Left ventricle myocardium inferior (tissue), 1 donor: ENCODE results near the gene NR1H3. TPM values are rescaled to one million over a fixed set of nuclear protein-coding genes. Genes with fewer than 3 reads are reported as not detected.

Experiments
- DNase-seq: peaks from one replicate; pipeline ENCODE4 v3.0.0-alpha.2; 2020
- H3K27ac ChIP-seq: fragments of 200-600 bp; replicated peaks from 2 replicates; pipeline ENCODE4 v1.8.0; 2021
- H3K27me3 ChIP-seq: fragments of 200-600 bp; 2 replicates; pipeline ENCODE4 v1.8.0; 2021; ENCODE audit warnings: low read depth
- H3K36me3 ChIP-seq: fragments of 200-600 bp; 2 replicates; pipeline ENCODE4 v1.8.0; 2021
- H3K4me1 ChIP-seq: fragments of 200-600 bp; 2 replicates; pipeline ENCODE4 v1.8.0; 2021
- H3K4me3 ChIP-seq: fragments of 200-600 bp; 2 replicates; pipeline ENCODE4 v1.8.0; 2021; ENCODE audit warnings: mild to moderate bottlenecking, moderate library complexity
- H3K9me3 ChIP-seq: fragments of 200-600 bp; replicated peaks from 2 replicates; pipeline ENCODE4 v1.8.0; 2021
- intact Hi-C: fragments of 100-400 bp; cut with micrococcal nuclease; formaldehyde crosslinking; loops from one replicate; pipeline ENCODE4 v1.11.0; 2022
- total RNA-seq: library from RNA; stranded (reverse); fragmentation: NEBNext Ultra II Directional; extraction: Animal tissue kit (Norgen Biotek cat#: 25700); gene quantifications from one replicate; pipeline ENCODE4 v1.2.1, GENCODE V29; 2021
- TF ChIP-seq, protein P1 (sequence below): fragments of 200-600 bp; IDR thresholded peaks from 2 replicates; pipeline ENCODE4 v1.8.0; 2021; ENCODE audit warnings: antibody characterized with exemption, mild to moderate bottlenecking, borderline replicate concordance
- donor health status: DM: no; HTN: yes; CAD: no; lungs with severe emphysema.

The NR1H3 gene
- total RNA-seq, 1 donor from 2014 or later = 11.7 TPM

DNA sequence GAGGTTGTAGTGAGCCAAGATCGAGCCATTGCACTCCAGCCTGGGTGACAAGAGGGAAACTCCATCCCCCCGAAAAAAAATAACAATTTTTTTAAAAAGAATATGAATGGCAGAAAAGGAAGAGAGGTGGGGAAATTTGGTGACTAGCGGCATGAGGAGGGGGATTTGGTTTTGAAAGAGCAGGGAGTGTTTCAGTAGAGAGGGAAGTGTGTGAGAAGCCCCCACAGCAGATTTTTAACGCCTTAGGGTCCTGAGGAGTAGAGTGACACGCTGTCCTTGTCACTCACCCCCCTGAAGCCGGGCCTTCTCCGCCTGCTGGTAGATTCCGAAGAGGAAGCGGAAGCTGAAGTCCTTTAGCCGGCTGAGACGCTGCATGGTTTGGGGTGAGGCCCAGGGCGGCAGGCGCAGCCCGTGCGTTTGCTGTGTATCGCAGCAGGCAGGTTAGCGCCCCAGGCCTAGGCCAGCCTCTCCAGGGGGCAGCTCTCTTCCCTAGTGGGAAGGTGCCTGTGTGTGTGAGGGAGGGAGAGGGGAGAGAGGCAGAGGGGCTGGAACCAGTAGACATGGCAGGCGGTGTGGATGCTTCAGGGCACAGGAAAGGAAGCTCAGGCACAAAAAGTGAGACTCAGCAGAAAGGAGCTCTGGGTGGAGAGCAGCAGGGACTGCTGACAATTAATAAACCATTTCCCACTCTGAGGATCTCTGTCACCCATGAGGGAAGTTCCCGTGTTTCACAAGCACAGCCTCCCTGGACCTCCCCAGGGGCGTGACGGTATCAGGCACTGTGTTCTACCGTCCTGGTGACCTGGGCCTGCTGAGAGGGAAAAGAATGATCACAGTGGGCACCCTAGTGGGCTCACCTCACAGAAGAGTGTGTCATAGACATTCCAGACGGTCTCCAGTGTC, 13.1 kb upstream of the NR1H3 start:
- intact Hi-C loops = no loop called here
- Histone ChIP-seq H3K36me3 (peaks cover 74% of the 10 kb centered on the region), H3K4me1 (peaks cover 43% of the 10 kb centered on the region), H3K27ac (no peak overlapping the region), H3K27me3 (no peaks in the 10 kb centered on the region), H3K4me3 (no peak overlapping the region), H3K9me3 (no peaks in the 10 kb centered on the region)
- no peak for DNase-seq
- TF ChIP-seq, protein P1, sequence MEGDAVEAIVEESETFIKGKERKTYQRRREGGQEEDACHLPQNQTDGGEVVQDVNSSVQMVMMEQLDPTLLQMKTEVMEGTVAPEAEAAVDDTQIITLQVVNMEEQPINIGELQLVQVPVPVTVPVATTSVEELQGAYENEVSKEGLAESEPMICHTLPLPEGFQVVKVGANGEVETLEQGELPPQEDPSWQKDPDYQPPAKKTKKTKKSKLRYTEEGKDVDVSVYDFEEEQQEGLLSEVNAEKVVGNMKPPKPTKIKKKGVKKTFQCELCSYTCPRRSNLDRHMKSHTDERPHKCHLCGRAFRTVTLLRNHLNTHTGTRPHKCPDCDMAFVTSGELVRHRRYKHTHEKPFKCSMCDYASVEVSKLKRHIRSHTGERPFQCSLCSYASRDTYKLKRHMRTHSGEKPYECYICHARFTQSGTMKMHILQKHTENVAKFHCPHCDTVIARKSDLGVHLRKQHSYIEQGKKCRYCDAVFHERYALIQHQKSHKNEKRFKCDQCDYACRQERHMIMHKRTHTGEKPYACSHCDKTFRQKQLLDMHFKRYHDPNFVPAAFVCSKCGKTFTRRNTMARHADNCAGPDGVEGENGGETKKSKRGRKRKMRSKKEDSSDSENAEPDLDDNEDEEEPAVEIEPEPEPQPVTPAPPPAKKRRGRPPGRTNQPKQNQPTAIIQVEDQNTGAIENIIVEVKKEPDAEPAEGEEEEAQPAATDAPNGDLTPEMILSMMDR = no peak

DNA sequence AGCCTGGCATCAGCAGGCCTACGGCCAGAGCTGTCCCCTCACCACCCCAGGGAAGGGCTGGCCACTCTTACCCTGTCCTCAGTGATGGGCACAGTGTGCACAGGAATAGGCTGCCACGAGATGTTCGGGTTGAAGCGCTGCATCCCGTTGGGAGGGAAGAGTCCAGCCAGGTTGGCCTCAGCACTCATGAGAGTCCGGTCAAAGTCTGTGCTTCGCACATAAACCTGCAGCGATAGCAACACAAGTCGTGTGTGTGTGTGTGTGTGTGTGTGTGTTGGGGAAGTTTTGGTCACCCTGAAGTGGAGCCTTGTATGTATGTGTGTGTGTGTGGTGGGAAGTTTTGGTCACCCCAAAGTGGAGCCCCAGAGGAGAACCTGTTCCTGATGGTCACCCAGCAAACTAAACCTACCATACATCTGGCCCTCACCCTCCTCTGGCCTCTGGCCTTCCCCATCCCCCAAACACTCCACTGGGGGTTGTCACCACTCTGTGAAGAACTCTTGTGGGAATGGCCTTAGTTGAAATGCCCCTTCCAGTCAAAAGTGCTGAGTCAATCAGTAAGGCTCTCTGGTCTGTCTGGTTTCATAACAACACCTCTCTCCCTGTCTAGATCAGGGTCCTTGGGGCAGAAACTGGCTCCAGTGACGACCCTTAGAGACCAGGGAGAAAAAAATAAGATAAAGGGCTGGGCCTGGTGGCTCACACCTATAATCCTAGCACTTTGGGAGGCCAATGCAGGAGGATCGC, 12.0 kb upstream of the NR1H3 start:
- no peak for DNase-seq
- no peaks in the 10 kb centered on the region for H3K27me3 ChIP-seq
- no peak overlapping the region for H3K27ac ChIP-seq
- no peaks in the 10 kb centered on the region for H3K9me3 ChIP-seq
- peaks cover 63% of the 10 kb centered on the region for H3K36me3 ChIP-seq
- TF ChIP-seq, protein P1 = no peak
- intact Hi-C loops = no loop called here
- no peak overlapping the region for H3K4me3 ChIP-seq
- H3K4me1 ChIP-seq = peaks cover 38% of the 10 kb centered on the region

DNA sequence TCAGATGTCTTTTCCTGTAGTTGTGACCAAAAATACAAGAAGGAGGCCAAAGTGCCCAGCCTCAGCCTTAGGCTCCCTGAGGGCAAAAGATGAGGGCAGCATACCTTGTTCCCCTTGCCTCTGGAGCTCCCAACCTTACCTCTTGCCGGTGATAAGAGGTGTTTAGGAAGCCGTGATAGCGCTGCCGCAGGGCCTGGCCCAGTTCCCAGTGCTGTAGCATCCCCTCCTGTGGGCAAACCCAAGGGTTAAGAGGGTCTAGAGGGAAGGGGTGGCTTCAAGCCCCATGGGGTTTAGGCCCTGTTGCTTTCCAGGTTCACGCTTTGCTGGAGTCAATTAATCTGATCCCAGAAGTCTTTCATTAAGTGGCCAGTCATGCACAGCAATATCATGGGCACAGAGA, 10.3 kb upstream of the NR1H3 start:
- no peak for DNase-seq
- intact Hi-C loops = no loop called here
- Histone ChIP-seq H3K9me3 (no peaks in the 10 kb centered on the region), H3K4me3 (peak overlapping the region; percentile 83), H3K4me1 (peaks cover 37% of the 10 kb centered on the region), H3K27me3 (no peaks in the 10 kb centered on the region), H3K27ac (peak overlapping the region; percentile 86), H3K36me3 (peaks cover 46% of the 10 kb centered on the region)
- TF ChIP-seq, protein P1 = no peak

DNA sequence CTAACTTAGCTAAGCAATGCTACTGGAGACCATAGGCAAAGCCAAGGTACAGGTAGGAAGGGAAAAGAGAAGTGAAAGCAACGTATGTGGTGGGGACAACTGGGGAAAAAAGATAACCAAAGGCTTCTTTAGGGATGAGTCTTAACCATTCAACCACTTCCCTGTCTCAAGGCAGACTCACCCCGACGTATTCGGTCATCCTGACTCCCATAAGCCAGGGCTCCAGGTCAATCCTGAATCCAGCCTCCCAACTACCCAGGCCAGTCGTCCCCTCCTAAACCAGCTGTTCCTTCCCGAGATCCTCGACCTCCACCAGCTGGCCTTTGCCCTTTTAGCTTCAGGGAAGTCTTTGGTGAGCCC, 9.5 kb upstream of the NR1H3 start:
- Histone ChIP-seq H3K27ac (peak overlapping the region; percentile 86), H3K9me3 (no peaks in the 10 kb centered on the region), H3K4me3 (peak overlapping the region; percentile 83), H3K4me1 (peaks cover 40% of the 10 kb centered on the region), H3K27me3 (no peaks in the 10 kb centered on the region), H3K36me3 (peaks cover 38% of the 10 kb centered on the region)
- DNase-seq = no peak
- intact Hi-C loops = no loop called here
- TF ChIP-seq, protein P1 = no peak

DNA sequence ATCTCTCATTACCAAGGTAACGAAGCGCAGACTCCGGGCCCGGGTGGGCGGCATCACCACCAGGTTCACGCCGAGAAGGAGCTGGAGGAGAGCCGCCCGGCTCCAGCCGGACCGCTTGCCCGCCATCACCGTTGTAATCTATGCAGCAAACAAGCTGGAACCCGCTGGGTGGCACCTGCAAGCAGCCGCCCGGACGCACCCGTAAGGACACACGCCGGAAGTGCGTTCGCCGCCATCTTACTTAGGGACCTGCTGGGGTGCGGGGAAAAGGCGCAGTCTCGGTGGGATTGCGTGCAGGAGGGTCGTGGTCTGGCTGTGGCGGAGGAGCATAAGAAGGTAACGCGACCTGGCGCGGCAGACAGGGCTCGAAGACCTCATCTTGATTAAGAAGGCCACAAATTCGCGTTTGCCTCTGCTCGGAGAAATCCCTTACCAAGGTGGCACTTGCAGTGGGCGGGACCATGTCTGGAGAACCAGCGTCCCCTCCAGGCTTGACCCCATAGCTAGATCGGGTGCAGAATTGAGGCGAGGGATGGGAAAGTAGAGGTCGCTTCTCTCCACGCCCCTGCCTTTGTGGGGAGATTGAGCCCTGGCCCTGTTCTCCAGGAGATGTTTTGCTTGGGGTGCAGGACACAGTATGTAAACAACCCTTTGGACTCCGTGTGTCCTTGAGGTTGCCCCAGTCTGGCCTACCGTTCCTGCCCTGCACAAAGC, 9.0 kb upstream of the NR1H3 start, which contains the start of gene ACP2:
ACP2 (minus strand) TSS at position 151 of the 714 bp plus-strand sequence; CDS start at position 126, 25 bp downstream.
- H3K27me3 ChIP-seq = no peaks in the 10 kb centered on the region
- DNase-seq = peak; percentile 87
- peak within 1 kb of the TSS; percentile 83 for H3K4me3 ChIP-seq
- H3K9me3 ChIP-seq = no peaks in the 10 kb centered on the region
- intact Hi-C loops = no loop called here
- H3K27ac ChIP-seq = peak within 1 kb of the TSS; percentile 86
- H3K4me1 ChIP-seq = peaks cover 45% of the 10 kb centered on the region
- TF ChIP-seq, protein P1 = peak; percentile 36
- H3K36me3 ChIP-seq = peaks cover 33% of the 10 kb centered on the region
